Cerebellar cortex (tissue), 1 donor: Measurements from ENCODE around the gene EPHA5.
"Not testable (repeated sequence)": the region's sequence is repeated elsewhere in the genome, so short reads cannot be mapped to it uniquely, and the experiment has no call there.

Experiments used
- DNase-seq: peaks from one replicate; pipeline ENCODE4 v3.0.0-alpha.2; 2015; ENCODE audit warnings: low spot score

EPHA5 gene

GRCh38 chr4:65367306-65367705 is 303.0 kb downstream of the EPHA5 start:
- no peak for DNase-seq

- no peak for DNase-seq
Measured at GRCh38 chr4:65358914-65359313, 311.4 kb downstream of the EPHA5 start.

GRCh38 chr4:65353098-65353497 is 317.2 kb downstream of the EPHA5 start:
- no peak for DNase-seq

GRCh38 chr4:65344278-65344825 is 325.9 kb downstream of the EPHA5 start:
- DNase-seq, result no peak

GRCh38 chr4:65343342-65343741 is 326.9 kb downstream of the EPHA5 start:
- no peak for DNase-seq

GRCh38 chr4:65341557-65341956 is 328.7 kb downstream of the EPHA5 start:
- no peak for DNase-seq

GRCh38 chr4:65340382-65341109 is 329.7 kb downstream of the EPHA5 start:
- no peak for DNase-seq

GRCh38 chr4:65337371-65337770 is 332.9 kb downstream of the EPHA5 start:
- DNase-seq, result no peak

- no peak for DNase-seq
Measured at GRCh38 chr4:65336465-65336864, 333.8 kb downstream of the EPHA5 start.

GRCh38 chr4:65316534-65316933 is 353.8 kb downstream of the EPHA5 start:
- no peak for DNase-seq

- DNase-seq, result no peak
Measured at GRCh38 chr4:65311120-65311519, 359.2 kb downstream of the EPHA5 start.

GRCh38 chr4:65310586-65310985 is 359.7 kb downstream of the EPHA5 start:
- no peak for DNase-seq

- DNase-seq, result not testable (repeated sequence)
Measured at GRCh38 chr4:65308626-65309025, 361.7 kb downstream of the EPHA5 start.

GRCh38 chr4:65302145-65302544 is 368.1 kb downstream of the EPHA5 start:
- DNase-seq, result no peak

GRCh38 chr4:65296246-65296645 is 374.0 kb downstream of the EPHA5 start:
- no peak for DNase-seq

GRCh38 chr4:65287071-65287470 is 383.2 kb downstream of the EPHA5 start:
- no peak for DNase-seq
